GM19035 (cell line): ENCODE data around the gene ZSWIM8.

Source experiments
- ATAC-seq: cut with Tn5 transposase; IDR thresholded peaks from one replicate; pipeline ENCODE4 v1.9.1; 2021; ENCODE audit not compliant: unreplicated experiment

The ZSWIM8 gene

GRCh38 chr10:73796766-73797165 is 11.4 kb downstream of the ZSWIM8 start:
- ATAC-seq, result no peak

GRCh38 chr10:73797324-73798025 is 12.1 kb downstream of the ZSWIM8 start:
- no peak for ATAC-seq

GRCh38 chr10:73798087-73798486 is 12.7 kb downstream of the ZSWIM8 start:
- ATAC-seq, result no peak

GRCh38 chr10:73798927-73799560 is 13.6 kb downstream of the ZSWIM8 start:
- no peak for ATAC-seq

- ATAC-seq, result no peak
Measured at GRCh38 chr10:73799899-73800559, 14.6 kb downstream of the ZSWIM8 start.

GRCh38 chr10:73800560-73801252 is 15.3 kb downstream of the ZSWIM8 start:
- ATAC-seq, result no peak

GRCh38 chr10:73801253-73801590 is 15.8 kb downstream of the ZSWIM8 start:
- no peak for ATAC-seq

- ATAC-seq, result no peak
Measured at GRCh38 chr10:73802276-73802991, 17.0 kb downstream of the ZSWIM8 start.

- ATAC-seq, result peak; percentile 68
Measured at GRCh38 chr10:73803680-73804286, 18.4 kb downstream of the ZSWIM8 start.

- no peak for ATAC-seq
Measured at GRCh38 chr10:73806176-73806950, 21.0 kb downstream of the ZSWIM8 start.

GRCh38 chr10:73807471-73807870 is 22.1 kb downstream of the ZSWIM8 start:
- ATAC-seq, result no peak

- ATAC-seq, result no peak
Measured at GRCh38 chr10:73808021-73808815, 22.8 kb downstream of the ZSWIM8 start.

- no peak for ATAC-seq
Measured at GRCh38 chr10:73809061-73809818, 23.8 kb downstream of the ZSWIM8 start.

GRCh38 chr10:73810358-73810734 is 24.9 kb downstream of the ZSWIM8 start:
- ATAC-seq, result no peak

- ATAC-seq, result peak; percentile 32
Measured at GRCh38 chr10:73810735-73811465, 25.5 kb downstream of the ZSWIM8 start.

- no peak for ATAC-seq
Measured at GRCh38 chr10:73812657-73813056, 27.3 kb downstream of the ZSWIM8 start.

GRCh38 chr10:73813333-73813732 is 27.9 kb downstream of the ZSWIM8 start:
- no peak for ATAC-seq
